HuH-7 (cell line): ENCODE data around the gene SLC6A6.

ENCODE experiments used
- DNase-seq: peaks from one replicate; pipeline ENCODE4 v3.0.0; 2011; ENCODE audit warnings: low spot score

Gene SLC6A6

DNA sequence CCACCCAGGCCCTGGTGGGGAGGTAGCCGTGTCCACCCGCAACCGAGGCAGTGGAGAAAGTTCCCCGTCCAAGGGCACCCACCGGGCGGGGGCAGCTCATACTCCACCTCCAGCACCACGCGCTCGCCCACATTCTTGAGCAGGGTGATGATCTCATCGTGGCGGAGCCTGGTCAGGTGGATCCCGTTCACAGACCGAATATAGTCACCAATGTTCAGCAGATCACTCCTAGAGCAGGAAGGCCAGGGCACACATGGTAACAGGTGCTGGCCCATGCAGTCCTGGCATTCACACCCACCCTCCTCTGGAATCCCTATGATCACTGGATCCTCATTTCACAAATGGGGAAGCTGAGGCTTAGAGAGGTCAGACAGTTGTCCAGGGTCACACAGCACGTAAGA is 121.9 kb downstream of the SLC6A6 start:
- DNase-seq: no peak

DNA sequence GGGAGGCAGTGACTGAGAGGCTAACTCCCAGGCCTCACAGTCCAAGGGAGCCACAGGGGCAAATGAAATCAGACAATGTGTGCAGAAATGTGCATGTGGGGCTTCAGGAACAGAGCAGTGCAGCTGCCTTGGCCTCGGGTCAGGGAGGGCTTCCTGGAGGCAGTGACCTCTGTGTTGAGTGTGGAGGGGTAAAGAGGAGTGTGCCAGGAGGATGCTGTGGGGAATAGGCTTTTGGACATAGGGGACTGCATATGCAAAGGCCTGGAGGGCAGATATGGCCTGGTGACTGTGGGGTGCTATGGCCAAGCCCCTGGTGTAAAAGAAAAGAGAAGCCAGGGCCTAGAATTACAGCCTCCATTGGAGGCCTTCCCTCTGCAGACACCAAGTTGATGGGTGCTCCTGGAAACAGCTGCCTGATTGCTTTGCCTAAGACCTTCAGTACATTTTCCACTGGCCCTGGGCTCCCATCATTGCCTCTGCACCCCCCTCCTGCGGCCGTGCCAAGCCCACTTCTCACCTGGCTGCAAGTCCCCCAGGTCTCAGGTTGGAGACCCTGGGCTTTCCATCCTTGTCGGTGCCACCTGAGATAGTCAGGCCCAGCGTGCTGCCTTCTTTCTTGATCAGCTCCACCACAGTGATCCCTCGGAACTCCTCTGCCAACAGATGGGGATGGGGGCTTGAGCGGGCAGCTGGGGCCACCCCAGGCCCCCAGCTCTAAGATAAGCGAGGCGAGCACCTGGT is 122.7 kb downstream of the SLC6A6 start:
- no peak for DNase-seq

DNA sequence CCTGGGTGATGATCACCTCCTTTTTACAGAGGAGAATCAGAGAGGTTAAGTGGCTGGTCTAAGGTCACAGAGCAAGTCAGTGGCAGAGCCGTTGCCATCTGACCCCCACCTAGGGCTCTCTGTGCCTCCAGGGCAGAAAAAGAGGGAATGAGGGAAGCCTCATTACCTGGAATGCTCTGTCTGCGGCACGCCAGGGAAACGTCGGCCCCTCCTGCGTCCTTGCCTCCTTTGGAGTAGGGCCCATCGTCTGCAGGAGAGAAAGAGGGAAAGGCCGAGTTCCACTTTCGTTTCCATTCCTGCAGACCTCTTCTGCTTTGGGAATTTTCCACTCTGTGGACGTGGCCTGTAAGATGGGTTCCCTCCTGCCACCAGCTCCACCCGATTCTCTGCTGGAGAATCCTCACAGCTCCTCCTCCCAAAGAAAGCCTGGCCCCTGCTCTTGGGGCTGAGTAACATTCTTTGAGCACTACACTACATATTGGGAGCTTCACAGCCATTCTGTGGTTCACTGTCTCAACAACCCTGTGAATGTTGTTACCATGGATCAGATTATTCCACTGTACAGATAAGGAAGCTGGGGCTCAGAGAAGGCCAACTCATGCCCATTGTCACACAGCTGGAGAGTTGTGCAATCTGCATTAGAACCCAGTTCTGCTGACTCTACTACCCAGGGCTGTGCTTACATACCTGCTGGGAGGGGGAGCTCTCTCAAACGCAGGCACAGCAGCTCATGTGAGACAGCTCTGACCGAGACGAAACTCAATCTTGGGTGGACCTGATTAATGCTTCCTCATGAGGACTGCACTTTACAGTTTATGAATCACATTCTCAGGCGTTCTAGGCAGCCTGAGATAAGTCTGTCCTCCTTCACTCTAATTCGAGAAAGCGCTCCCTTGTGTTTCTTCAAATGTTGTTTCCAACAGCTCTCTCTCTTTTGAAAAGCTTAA is 123.6 kb downstream of the SLC6A6 start:
- DNase-seq: no peak

DNA sequence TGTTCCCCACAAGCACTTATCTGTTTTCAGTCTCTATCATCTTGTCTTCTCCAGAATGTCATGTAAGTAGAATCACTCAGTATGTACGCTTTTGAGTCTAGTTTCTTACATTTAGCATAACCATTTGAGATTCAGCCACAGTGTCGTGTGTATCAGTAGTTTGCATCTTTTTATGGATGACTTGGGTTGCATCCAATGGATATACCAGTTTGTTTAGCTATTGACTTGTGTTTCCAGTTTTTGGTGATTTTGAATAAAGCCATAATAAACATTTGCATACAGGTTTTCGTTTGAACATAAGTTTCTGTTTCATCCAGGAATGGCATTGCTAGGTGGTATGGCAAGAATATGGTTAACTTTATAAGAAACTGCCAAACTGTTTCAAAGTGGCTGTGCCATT is 125.7 kb downstream of the SLC6A6 start:
- DNase-seq: no peak

DNA sequence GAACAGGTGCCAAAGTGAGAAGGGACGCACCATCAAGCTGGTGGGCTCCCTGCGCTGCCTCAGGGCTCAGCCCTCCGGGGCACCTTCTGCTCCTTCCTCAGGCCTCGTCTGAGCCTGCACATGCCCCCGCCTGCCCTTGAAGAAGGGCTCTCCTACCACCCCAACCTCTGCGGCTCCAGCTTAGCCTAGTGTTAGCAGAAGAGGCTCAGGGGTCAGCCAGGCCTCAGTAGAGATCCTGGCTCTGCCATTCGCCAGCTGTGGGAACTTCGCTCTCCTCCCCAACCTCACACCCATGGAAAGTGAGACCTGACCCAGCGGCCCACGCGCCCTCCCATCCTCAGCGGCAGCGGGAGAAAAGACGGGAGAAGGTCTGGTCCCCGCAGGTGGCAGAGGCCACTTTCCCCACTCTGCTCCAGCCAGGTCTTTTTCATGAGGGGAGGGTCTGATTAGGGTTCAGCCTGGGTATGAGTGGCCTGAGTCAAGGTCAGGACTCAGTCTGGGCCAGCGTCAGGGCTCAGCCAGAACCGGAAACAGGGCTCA is 129.5 kb downstream of the SLC6A6 start:
- no peak for DNase-seq

DNA sequence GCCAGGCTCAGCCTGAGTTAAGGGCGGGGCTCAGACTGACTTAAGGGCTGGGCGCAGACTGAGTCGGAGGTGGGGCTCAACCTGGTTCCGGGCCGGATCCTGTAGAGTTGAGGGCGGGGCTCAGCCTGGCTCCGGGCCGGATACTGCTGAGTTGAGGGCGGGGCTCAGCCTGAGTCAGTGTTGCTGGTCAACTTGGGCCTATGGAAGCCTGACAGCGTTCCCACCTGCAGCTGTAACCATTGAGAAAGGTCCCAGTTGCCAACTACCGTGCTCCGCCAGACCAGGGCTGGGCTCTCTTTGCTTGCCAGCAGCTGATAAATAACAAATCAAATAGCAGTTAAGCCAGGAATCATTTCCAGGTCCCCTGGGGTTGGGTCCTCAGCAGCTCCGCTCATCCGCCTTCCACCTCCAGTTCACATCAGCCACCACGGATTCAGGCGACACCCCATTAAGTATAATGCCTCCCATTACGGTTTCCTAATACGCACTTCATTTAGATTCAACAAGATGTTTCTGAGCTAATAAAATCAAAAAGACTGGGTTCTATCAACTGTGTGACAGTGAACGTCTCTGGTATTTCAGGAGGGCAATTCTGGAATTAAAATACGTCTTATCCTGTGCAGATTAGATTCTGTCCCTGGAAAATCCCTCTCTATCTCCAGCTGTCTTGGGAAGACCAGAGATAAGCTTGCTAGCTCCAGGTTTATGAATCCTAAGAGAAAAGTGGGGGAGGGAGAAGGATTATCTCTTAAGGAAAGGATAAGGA is 130.5 kb downstream of the SLC6A6 start:
- no peak for DNase-seq

DNA sequence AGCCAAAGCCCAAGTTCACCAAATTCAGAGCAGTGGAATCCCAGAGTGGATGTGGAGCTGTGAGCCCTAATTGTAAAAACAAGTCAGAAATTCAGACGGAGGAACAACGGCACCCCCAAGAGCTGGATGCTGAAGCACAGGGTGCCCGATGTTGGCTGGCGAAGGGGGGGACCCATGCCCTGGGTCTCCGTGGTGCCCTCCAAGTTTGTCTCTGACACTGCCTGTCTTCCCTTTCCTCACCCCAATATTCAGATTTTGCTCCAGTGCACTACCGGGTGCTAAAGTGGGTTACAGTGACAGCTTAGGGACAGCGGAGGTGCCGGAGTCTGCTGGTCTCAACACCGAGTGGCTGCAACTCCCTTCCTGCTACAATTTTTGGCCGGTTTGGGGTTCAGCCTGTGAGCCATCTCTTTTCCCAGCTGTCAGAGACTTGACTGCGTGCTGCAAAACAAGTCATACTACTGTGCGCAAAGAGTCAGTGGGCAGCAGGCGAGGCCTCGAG is 131.1 kb downstream of the SLC6A6 start:
- no peak for DNase-seq

DNA sequence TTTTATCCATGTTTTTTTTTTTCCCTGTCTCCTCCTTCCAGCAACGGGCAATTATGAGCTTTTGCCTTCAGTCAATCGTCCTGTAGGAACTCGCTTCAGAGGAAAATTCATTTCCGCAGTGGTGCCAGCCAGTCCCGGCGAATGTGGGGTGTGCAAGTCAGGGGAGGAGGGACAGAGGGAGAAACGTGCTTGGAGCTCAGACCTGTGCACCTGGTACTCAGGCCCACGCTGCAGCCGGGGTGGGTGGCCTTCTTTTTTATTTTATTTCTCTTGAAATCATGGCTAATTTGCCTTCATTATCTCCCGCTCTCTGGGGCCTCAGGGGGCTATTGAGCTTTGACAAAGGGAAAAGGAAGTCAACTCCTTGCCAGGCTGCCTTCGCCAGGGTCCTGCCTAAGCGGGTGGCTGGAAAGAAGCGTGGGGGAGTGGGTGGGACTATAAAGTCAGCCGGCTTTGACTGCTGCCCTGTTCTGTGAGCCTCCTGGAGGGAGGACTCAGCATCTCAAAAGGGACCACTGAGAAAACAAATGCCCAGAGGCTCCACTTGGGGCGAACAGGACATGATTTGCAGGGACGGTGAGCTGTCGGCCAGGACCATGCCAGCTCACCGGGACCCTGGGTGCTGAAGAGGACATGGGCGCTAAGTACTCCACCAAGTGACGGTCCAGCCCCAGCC is 132.2 kb downstream of the SLC6A6 start:
- DNase-seq: no peak

DNA sequence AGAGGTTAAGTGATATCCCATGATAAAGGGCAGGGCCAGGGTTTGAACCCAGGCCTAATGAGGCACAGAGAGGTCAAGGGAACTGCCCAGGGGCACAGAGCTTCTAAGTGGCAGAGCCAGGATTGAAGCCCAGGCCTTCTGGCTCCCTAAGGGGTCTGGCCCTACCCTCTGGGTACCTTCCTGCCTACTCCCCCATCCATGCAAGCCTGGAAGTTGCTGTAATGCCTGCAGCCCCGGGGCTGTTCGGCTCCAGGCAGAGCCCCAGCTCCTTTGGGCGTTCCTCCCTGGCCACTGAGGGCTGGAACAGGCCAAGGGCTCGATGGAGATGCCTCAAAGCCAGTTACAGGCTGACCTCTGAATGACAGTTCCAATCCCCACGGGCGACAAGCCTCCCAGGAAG is 133.2 kb downstream of the SLC6A6 start:
- no peak for DNase-seq

DNA sequence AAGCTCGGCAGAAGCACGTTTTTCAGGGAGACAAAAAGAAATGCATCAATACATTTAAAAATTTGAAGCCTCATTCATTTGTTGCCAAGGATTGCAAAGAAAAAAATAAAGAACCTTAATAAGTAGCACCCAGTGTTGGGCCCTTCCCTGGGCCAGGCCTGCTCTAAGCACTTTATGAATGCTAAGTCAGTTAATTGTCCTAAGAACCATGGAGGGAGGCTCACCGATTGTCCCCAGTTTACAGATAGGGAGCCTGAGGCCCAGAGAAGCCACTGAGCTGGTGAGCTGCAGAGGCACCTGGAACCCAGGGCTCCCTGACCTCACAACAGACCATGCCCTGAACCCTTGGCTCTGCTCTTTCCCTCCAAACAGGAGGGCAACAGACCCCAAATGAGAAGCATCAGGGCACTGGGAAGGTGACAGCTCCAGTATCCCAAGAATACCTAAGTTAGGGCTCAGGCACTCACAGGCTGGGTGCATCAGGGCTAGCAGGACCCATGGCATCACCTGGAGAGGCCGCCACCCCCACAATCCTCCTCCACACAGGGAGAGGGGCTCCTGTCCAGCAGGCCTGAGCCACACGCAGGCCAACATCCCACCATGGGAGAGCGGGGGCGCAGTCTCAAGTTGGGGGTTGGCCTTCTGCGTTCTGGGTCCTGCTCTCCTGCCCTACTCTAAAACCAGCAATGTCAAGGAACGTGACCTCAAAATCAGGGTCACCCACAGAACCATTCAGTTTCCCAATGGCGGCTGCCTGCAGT is 133.8 kb downstream of the SLC6A6 start:
- DNase-seq: no peak

DNA sequence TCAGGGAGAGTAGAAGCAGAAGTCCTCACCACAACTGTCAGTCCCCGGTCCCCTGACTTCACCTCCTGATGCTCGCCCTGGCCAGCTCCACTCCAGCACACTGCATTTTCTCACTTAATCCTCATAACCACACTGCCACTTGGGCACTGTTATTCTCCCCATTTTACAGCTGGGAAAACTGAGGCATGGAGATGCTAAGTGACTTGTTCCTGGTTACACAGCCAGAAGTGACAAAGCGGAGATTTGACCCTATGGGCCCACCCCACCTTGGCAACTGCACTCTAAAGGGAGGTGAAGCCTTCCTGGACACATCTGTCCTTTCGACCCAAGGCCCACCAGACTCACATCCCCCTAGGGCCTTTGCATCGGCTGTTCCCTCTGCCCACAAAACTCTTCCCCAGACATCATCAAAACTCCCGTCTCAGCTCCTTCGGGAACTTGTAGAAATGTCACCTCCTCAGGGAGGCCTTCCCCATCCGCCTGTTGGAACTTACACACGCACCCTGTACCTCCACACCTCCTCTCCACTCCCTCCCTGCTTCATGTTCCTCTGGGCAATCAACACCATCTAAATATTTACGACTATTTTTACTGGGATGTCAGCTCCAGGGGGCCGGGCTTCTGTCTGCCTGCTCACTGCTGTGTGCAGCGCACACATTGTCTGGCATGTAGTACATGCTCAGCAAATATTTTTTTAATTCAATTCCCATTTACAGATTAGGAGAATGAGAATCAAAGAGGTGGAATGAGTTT is 134.6 kb downstream of the SLC6A6 start:
- DNase-seq: no peak

DNA sequence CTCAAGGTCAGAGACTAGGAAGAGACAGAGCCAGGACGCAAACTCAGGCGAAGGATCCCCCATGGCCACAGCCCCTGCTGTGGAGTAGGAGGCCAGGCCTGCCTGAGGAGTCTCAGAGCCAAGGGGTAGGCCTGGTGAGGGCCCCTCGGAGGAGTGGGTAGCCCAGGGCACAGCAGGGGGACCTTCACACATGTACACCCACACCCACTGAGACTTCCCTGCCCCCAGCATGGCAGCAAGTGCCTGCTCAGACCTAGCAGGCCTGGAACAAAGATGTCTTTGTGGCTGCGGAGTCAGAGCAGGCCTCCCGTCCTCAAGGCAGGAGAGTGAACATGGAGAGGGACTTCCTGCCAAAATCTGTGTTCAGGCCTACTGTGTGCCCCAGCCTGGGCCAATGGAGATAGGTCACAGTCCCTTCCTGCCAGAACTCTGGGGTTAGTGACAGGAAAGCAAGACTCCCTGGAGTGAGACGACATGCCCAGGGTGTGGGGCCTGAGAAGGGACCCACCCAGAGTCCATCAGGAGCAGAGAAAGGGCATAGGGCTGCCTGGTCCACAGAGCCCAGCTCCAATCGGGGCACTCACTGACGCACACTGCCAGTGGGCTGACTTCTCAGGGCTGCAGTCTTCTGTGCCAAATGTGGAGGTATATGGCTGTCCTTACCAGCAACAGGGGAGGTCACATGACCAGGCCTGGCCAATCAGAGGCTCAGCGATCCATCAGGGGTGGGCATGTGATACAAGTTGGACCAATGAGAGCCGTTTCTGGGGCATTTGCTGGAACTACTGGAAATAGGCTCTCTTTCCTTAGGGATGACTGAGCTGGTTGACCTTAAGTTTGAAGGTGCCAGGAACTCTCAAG is 135.4 kb downstream of the SLC6A6 start:
- no peak for DNase-seq

DNA sequence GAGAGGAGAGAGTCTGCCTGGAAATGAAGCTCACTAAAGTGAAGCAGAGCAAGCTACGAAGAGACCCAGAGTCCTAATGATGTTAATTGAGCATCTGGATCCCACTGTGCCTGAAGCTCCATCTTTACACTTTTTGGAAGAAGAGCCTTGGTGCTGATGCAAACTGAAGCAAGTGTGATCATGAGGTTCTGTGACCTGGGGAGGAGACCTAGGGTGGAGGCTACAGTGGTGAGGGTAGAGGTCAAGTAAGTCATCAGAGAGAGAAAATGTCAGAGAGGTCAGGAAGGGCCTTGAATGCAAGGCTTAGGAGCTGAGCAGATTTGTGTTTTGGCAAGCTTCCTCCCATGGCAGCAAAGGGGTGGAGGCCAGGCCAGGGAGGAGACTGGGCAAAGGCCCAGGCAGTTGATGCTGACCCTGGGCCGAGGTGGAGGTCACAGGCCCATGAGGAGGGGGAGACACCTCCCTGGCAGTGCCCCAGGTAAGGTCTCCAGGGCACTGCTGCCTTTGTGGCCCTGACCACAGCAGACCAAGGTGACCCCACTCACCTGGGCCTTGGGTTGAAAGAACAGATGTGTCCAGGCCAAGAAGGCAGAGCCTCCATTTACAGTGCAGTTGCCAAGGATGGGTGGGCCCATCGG is 136.2 kb downstream of the SLC6A6 start:
- DNase-seq: no peak
